ENCODE results near the gene NADSYN1. TPM values are rescaled to one million over a fixed set of nuclear protein-coding genes. Genes with fewer than 3 reads are reported as not detected.
A peak's percentile ranks its signal among the peaks of the same experiment; 100 is the strongest.

Gene NADSYN1
- total RNA-seq, 6 donors from 2014 or later, result 46.8 to 248 (median 79.5) TPM

DNA sequence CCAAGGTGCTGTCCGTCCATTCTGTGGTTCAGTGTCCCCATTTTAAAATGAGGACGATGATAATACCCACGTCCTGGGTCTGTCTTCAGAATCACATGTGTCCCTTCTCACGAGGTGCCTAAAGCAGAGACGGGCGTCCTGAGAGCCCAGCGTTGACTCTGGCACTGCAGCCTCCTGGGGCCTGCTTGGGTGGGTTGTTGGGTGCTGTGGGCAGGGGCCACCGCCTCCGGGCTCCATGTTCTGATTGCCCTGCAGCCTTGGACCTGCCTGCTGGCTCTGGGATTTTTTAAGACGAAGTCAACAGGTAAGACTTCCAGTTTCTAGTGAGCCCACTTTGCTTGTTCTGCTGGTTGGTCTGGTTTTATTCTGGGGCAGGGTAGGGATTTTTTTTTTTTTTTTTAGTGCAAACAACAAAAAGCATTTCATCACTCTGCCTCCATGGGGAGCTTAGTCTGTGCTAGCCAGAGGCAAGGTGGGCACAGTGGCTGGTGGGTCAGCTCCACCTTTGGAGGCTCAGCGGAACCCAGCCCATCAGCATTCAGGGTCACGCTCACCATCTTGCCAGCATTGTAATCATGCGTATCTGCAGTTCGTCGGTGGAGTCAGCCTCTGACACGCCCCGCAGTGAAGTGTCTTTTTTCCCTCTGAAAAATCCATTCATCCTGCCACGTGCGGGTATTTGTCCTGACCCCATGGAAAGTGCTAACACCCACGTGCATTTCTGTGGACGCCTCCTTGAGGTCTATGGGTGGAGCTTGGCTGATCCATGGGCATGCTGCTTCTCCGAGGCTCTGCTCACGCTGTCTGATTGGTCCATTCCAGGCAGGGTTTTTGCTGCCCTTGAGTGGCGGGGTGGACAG is 28.3 kb downstream of the NADSYN1 start:
- DNase-seq, result no peak
- Histone ChIP-seq H3K9me3 (no peaks in the 10 kb centered on the region), H3K4me1 (no peaks in the 10 kb centered on the region), H3K4me3 (no peak overlapping the region), H3K27ac (no peak overlapping the region), H3K27me3 (no peaks in the 10 kb centered on the region), H3K36me3 (peaks cover 23 to 100% (median 94%) of the 10 kb centered on the region in 4 donors)
- WGBS, 2 donors, result 86 to 88% methylated on average over 15 to 23 of the region's 24 CpGs
- ATAC-seq (ENCODE audit: low FRiP score in 2 of 2), result no peak
- TF ChIP-seq POLR2AphosphoS5 (IDR thresholded peaks at IDR 0.05) (no peak), EP300 (IDR thresholded peaks at IDR 0.05) (no peak), POLR2A (IDR thresholded peaks at IDR 0.05) (no peak)
- TF ChIP-seq, protein P1, sequence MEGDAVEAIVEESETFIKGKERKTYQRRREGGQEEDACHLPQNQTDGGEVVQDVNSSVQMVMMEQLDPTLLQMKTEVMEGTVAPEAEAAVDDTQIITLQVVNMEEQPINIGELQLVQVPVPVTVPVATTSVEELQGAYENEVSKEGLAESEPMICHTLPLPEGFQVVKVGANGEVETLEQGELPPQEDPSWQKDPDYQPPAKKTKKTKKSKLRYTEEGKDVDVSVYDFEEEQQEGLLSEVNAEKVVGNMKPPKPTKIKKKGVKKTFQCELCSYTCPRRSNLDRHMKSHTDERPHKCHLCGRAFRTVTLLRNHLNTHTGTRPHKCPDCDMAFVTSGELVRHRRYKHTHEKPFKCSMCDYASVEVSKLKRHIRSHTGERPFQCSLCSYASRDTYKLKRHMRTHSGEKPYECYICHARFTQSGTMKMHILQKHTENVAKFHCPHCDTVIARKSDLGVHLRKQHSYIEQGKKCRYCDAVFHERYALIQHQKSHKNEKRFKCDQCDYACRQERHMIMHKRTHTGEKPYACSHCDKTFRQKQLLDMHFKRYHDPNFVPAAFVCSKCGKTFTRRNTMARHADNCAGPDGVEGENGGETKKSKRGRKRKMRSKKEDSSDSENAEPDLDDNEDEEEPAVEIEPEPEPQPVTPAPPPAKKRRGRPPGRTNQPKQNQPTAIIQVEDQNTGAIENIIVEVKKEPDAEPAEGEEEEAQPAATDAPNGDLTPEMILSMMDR (IDR thresholded peaks at IDR 0.05), result no peak

DNA sequence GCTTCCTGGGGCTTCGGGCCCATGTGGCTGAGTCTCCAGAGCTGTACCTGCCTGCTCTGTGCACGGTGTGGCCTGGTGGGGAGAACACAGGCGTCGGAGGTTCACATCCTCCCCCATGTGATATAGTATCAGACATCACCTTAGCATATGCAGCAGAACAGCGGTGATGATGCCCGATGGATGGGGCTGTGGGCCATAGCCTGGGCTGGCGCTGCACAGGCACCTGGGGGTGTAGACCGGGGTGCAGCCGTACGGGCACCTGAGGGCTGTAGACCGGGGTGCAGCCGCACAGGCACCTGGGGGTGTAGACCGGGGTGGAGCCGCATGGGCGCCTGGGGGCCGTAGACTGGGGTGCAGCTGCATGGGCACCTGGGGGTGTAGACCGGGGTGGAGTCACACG is 29.2 kb downstream of the NADSYN1 start:
- no peak for ATAC-seq (ENCODE audit: low FRiP score in 2 of 2)
- Histone ChIP-seq H3K27ac (no peak overlapping the region), H3K36me3 (peaks cover 21 to 97% (median 86%) of the 10 kb centered on the region in 4 donors), H3K4me1 (no peaks in the 10 kb centered on the region), H3K4me3 (no peak overlapping the region), H3K27me3 (no peaks in the 10 kb centered on the region), H3K9me3 (no peaks in the 10 kb centered on the region)
- peak in 1 of 2 donors; percentile 57 for DNase-seq
- no peak for TF ChIP-seq POLR2A (IDR thresholded peaks at IDR 0.05)
- TF ChIP-seq, protein P1 (IDR thresholded peaks at IDR 0.05), result no peak
- TF ChIP-seq EP300 (IDR thresholded peaks at IDR 0.05), result no peak
- TF ChIP-seq POLR2AphosphoS5 (IDR thresholded peaks at IDR 0.05), result no peak
- WGBS, 2 donors, result 97 to 100% methylated on average over 3 to 6 of the region's 18 CpGs

DNA sequence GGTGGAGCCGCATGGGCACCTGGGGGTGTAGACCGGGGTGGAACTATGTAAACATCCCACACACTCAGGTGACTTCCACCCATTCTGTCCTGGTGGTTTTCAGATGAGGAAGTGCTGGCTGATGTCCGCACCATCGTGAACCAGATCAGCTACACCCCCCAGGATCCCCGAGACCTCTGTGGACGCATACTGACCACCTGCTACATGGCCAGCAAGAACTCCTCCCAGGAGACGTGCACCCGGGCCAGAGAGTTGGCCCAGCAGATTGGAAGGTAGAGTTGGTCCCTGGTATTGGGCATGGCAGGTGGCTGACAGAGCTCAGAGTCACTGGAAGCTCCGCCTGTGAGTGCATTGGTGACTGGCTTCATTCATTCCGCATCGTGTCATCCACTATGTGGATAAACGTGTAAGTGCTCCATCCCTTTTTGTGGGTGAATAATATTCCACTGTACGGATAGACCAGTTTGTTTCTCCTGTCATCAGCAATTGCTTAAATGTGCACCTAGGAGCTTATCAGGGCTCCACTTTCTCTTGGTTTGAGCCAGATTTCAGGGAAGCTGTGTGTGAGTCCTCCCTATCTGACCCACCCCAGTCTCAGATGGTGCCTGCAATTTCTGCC is 29.9 kb downstream of the NADSYN1 start:
- TF ChIP-seq, protein P1 (IDR thresholded peaks at IDR 0.05), result no peak
- TF ChIP-seq EP300 (IDR thresholded peaks at IDR 0.05) (no peak), POLR2AphosphoS5 (IDR thresholded peaks at IDR 0.05) (no peak), POLR2A (IDR thresholded peaks at IDR 0.05) (no peak)
- ATAC-seq (ENCODE audit: low FRiP score in 2 of 2) (no peak), DNase-seq (no peak)
- no peaks in the 10 kb centered on the region for H3K9me3 ChIP-seq
- H3K36me3 ChIP-seq, result peaks cover 21 to 95% (median 80%) of the 10 kb centered on the region in 4 donors
- H3K27me3 ChIP-seq, result no peaks in the 10 kb centered on the region
- H3K4me1 ChIP-seq, result no peaks in the 10 kb centered on the region
- H3K27ac ChIP-seq, result no peak overlapping the region
- WGBS, 2 donors, result 95 to 99% methylated on average over 5 to 13 of the region's 13 CpGs
- no peak overlapping the region for H3K4me3 ChIP-seq

DNA sequence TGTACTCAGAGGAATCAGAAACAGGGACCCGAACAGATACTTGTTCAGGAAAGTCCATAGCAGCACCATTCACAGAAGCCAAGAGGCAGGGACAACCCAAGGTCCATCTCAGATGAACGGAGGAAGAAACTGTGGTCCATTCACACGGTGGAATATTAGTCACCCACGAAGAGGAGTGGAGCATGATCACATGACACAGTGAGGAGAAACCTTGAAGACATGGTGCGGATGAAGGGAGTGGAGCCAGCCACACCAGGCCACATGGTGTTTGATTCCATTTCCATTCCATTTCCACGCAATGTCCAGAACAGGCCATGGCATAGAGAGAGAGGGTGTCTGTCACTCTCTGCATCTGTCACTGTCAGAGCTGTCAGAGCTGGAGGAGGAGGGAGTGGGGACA is 30.7 kb downstream of the NADSYN1 start:
- WGBS, 2 donors, result 87 to 97% methylated on average over 6 of the region's 6 CpGs
- H3K27me3 ChIP-seq, result no peaks in the 10 kb centered on the region
- no peak overlapping the region for H3K27ac ChIP-seq
- ATAC-seq (ENCODE audit: low FRiP score in 2 of 2) (no peak), DNase-seq (no peak)
- TF ChIP-seq, protein P1 (IDR thresholded peaks at IDR 0.05), result no peak
- no peak for TF ChIP-seq POLR2A (IDR thresholded peaks at IDR 0.05)
- TF ChIP-seq EP300 (IDR thresholded peaks at IDR 0.05), result no peak
- no peak for TF ChIP-seq POLR2AphosphoS5 (IDR thresholded peaks at IDR 0.05)
- H3K4me1 ChIP-seq, result peaks cover 0 to 6% (median 5%) of the 10 kb centered on the region in 4 donors
- peaks cover 20 to 88% (median 73%) of the 10 kb centered on the region in 4 donors for H3K36me3 ChIP-seq
- H3K4me3 ChIP-seq, result no peak overlapping the region
- H3K9me3 ChIP-seq, result no peaks in the 10 kb centered on the region
